ENCODE measurements around the gene GABARAPL1.

The GABARAPL1 gene

GRCh38 chr12:10212739-10213131 lies at the start of gene GABARAPL1:
TSS of gene GABARAPL1 (plus strand) at chr12:10212877. CDS start at chr12:10213130, 253 bp downstream.
- in situ Hi-C loops (cut with HindIII; ENCODE audit: low pct_ligation_motif_present, low sequenced_read_pairs) = no loop called here
- TF ChIP-seq, protein P1, sequence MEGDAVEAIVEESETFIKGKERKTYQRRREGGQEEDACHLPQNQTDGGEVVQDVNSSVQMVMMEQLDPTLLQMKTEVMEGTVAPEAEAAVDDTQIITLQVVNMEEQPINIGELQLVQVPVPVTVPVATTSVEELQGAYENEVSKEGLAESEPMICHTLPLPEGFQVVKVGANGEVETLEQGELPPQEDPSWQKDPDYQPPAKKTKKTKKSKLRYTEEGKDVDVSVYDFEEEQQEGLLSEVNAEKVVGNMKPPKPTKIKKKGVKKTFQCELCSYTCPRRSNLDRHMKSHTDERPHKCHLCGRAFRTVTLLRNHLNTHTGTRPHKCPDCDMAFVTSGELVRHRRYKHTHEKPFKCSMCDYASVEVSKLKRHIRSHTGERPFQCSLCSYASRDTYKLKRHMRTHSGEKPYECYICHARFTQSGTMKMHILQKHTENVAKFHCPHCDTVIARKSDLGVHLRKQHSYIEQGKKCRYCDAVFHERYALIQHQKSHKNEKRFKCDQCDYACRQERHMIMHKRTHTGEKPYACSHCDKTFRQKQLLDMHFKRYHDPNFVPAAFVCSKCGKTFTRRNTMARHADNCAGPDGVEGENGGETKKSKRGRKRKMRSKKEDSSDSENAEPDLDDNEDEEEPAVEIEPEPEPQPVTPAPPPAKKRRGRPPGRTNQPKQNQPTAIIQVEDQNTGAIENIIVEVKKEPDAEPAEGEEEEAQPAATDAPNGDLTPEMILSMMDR (IDR thresholded peaks at IDR 0.05; ENCODE audit: low read depth, low read length, missing control alignments) = no peak

GRCh38 chr12:10163084-10163483 lies 49.6 kb upstream of the GABARAPL1 start:
- no peak for DNase-seq
- H3K36me3 ChIP-seq (replicated peaks) = no peaks in the 10 kb centered on the region
- no peak overlapping the region for H3K27ac ChIP-seq
- no peaks in the 10 kb centered on the region for H3K27me3 ChIP-seq (replicated peaks)
- TF ChIP-seq, protein P1 (IDR thresholded peaks at IDR 0.05; ENCODE audit: low read depth, low read length, missing control alignments) = no peak
- in situ Hi-C loops (cut with HindIII; ENCODE audit: low pct_ligation_motif_present, low sequenced_read_pairs) = no loop called here
- no peak overlapping the region for H3K4me3 ChIP-seq (ENCODE audit: low read depth, low read length)

More at GRCh38 chr12:10212739-10213131, at the start of gene GABARAPL1:
- DNase-seq = peak; percentile 80
- H3K27me3 ChIP-seq (replicated peaks) = no peaks in the 10 kb centered on the region
- peak within 1 kb of the TSS; percentile 99 for H3K27ac ChIP-seq
- H3K36me3 ChIP-seq (replicated peaks) = peaks cover 2% of the 10 kb centered on the region
- H3K4me3 ChIP-seq (ENCODE audit: low read depth, low read length) = peak within 1 kb of the TSS; percentile 97

GRCh38 chr12:10165421-10165820 lies 47.3 kb upstream of the GABARAPL1 start:
- no peak overlapping the region for H3K4me3 ChIP-seq (ENCODE audit: low read depth, low read length)
- H3K27me3 ChIP-seq (replicated peaks) = no peaks in the 10 kb centered on the region
- in situ Hi-C loops (cut with HindIII; ENCODE audit: low pct_ligation_motif_present, low sequenced_read_pairs) = no loop called here
- no peak overlapping the region for H3K27ac ChIP-seq
- no peaks in the 10 kb centered on the region for H3K36me3 ChIP-seq (replicated peaks)
- peak; percentile 14 for DNase-seq
- TF ChIP-seq, protein P1 (IDR thresholded peaks at IDR 0.05; ENCODE audit: low read depth, low read length, missing control alignments) = no peak

GRCh38 chr12:10167599-10167998 lies 45.1 kb upstream of the GABARAPL1 start:
- no peak for DNase-seq
- no peak overlapping the region for H3K27ac ChIP-seq
- in situ Hi-C loops (cut with HindIII; ENCODE audit: low pct_ligation_motif_present, low sequenced_read_pairs) = no loop called here

DNA sequence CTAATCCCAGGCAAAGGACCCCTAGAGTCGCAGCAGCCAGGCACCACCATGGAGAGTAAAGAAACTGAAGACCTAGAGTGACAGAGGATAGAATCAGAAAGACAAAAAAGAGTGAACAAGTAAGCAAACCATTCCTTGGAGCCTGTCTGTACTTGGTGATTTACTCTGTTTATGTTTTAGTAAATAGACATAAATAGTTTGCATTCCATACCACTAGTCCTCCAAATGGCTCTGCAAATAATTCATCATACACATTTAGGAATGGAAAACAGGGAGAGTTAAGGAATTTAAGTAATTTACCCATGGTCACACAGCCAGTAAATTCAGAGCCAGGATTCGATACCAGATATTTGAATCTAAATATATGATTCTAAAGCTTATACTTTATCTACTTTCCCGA lies 43.6 kb upstream of the GABARAPL1 start:
- Histone ChIP-seq H3K4me3 (ENCODE audit: low read depth, low read length) (no peak overlapping the region), H3K27ac (no peak overlapping the region), H3K27me3 (replicated peaks) (no peaks in the 10 kb centered on the region), H3K36me3 (replicated peaks) (no peaks in the 10 kb centered on the region)
- DNase-seq = no peak
- in situ Hi-C loops (cut with HindIII; ENCODE audit: low pct_ligation_motif_present, low sequenced_read_pairs) = no loop called here
- TF ChIP-seq, protein P1 (IDR thresholded peaks at IDR 0.05; ENCODE audit: low read depth, low read length, missing control alignments) = no peak

More at GRCh38 chr12:10167599-10167998, 45.1 kb upstream of the GABARAPL1 start:
- H3K36me3 ChIP-seq (replicated peaks) = no peaks in the 10 kb centered on the region
- TF ChIP-seq, protein P1 (IDR thresholded peaks at IDR 0.05; ENCODE audit: low read depth, low read length, missing control alignments) = no peak
- H3K4me3 ChIP-seq (ENCODE audit: low read depth, low read length) = no peak overlapping the region
- no peaks in the 10 kb centered on the region for H3K27me3 ChIP-seq (replicated peaks)

- in situ Hi-C loops (cut with HindIII; ENCODE audit: low pct_ligation_motif_present, low sequenced_read_pairs) = no loop called here
- Histone ChIP-seq H3K27ac (no peak overlapping the region), H3K36me3 (replicated peaks) (no peaks in the 10 kb centered on the region), H3K4me3 (ENCODE audit: low read depth, low read length) (no peak overlapping the region), H3K27me3 (replicated peaks) (no peaks in the 10 kb centered on the region)
- DNase-seq = no peak
- TF ChIP-seq, protein P1 (IDR thresholded peaks at IDR 0.05; ENCODE audit: low read depth, low read length, missing control alignments) = no peak
Measured at GRCh38 chr12:10170216-10170615, 42.5 kb upstream of the GABARAPL1 start.

Measured in brain microvascular endothelial cell (primary cell).